SH-SY5Y (cell line): ENCODE results near the gene HOXB7.

Source experiments
- GATA2 ChIP-seq: IDR thresholded peaks from 2 replicates; pipeline ENCODE4 v1.6.1; 2011; ENCODE audit warnings: mild to moderate bottlenecking, low read depth, low read length
- GATA3 ChIP-seq: IDR thresholded peaks from 2 replicates; pipeline ENCODE4 v1.6.1; 2011; ENCODE audit warnings: low read depth, mild to moderate bottlenecking, low read length, moderate library complexity

HOXB7 gene

DNA sequence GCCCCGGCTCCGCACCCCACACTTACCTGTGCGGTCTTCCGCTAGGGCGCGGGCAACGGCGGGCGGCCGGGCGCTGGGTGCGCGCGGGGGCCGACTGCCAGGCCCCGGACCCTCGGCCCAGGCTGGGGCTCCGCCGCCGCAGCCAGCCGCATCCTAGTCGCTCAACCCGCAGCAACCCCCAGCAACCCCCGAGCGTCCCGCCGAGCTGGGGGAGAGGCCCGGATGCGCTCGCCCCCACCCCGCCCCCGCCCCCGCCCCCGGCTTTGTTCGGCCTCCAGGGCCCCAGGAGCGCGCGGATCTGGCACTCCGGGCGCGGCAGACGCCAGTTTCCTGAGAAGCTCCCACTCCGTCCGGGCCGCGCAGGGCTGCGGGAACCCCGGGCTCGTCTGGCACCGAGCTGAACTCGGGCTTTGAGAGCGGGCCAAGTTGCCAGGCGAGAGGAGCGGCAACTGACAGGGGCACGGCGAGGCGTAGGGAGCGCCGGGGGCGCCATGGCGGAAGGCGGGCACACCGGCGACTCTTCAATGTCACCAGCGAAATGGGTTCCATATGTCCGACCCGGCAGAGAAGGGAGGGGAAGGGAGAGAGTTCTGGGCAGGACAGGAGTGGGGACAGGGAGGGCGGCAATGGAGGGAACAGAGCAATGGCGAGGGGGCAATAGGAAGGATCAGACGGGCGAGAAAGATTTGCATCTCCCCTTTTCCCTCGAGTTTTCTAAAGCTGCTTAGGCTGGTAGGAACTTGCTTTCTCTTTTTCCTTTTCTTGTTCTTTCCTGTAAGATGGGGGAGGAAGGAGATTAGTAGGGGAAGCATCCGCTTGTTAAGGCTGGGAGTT lies 46.4 kb downstream of the HOXB7 start:
- TF ChIP-seq GATA3 (no peak), GATA2 (no peak)

DNA sequence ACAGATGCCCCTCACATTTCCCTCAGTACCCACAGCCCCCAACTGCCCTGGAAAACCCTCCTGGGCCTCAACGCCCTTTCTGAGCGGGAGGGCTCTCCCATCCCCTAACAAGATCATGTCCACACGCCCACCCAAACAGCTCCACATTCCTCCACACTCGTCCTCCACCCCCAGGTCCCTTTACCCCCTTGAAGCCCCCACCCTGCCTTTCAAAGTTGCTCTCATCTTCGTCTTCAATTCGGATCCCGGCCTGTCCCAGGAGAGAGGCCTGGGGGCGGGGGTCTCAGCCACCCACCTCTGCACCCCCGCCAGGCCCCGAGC lies 47.0 kb downstream of the HOXB7 start:
- no peak for TF ChIP-seq GATA3
- TF ChIP-seq GATA2, result no peak

DNA sequence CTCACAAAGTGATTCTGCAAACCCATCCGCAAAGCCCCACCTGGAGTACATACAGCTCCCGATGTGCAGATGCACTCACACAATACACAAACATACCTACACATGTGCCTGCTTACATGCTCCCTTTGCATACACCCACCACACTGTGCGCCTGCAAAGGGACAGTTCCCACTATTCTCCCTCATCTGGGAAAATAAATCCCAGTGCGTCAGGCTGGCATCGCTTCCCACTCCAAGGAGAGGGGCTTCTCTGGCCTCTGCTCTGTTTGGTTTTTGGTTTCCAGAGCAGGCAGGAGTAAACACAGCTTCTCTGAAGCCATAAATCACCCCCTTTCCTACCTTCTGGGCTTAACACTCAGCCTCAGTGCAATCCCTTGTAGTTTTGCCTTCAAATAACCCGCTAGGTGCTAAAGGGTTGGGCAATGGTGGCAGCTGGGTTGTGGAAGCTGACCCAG lies 47.4 kb downstream of the HOXB7 start:
- TF ChIP-seq GATA2 (no peak), GATA3 (no peak)

DNA sequence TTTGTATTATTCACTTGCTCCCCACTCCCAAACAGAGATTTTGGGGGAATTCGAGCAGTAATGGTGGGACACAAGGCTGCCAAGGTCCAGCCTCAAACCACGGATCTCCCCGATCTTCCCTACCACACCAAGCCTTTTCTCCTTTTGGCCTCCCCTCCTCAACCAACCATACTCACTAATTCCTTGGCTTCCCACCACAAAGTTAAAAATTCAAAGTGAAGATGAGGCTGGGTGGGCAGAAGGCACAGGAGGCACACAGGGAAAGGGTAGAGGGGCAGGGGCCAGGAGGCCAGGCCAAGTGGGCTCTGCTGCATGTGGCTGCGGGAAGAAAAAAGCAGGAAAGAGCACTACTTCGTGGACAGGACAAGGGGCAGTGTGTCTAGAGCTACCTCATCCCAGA lies 47.9 kb downstream of the HOXB7 start:
- TF ChIP-seq GATA3 (no peak), GATA2 (no peak)

DNA sequence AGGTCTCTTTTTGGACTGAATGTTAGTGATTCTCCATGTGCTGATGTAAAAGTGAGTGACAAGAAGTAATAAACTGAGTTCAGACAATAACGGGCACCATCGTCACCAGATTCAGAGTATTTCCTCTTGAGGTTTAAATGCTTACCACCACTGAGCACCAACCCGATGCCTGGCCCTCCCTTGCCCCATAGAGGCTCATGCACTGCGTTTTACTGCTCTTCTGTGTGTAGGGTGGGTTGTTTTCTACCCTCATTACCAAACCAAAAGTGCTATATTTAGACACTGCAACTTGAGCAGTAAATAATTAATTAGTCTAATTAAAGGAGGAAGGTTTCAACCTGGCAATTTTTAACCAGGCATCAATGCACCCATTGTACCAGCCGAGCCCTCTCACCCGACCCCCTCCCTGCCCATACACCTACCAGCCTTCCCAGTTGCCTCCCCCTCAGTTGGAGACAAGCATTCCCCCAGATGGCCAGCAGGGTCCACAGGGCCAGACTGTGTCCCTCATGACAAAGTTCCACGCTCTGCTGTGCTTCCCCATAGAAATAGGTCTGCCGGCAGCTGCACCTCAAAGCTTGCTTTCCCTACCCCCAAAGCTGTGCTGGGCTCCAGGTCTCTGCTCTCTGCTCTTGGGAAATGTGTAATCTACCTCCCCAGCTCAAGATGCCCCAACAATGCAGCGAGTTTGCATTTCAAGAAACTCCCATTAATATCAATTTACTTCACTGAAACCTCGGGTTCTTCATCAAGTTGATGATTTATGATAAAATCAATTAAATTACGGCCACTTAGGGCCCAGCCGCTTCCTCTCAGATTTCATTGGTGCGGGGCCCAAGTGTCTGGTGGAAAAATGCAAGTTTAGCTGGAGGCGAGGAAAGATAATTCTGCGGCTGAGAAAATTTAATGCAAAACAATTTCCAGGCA lies 48.7 kb downstream of the HOXB7 start:
- TF ChIP-seq GATA2 (no peak), GATA3 (no peak)

DNA sequence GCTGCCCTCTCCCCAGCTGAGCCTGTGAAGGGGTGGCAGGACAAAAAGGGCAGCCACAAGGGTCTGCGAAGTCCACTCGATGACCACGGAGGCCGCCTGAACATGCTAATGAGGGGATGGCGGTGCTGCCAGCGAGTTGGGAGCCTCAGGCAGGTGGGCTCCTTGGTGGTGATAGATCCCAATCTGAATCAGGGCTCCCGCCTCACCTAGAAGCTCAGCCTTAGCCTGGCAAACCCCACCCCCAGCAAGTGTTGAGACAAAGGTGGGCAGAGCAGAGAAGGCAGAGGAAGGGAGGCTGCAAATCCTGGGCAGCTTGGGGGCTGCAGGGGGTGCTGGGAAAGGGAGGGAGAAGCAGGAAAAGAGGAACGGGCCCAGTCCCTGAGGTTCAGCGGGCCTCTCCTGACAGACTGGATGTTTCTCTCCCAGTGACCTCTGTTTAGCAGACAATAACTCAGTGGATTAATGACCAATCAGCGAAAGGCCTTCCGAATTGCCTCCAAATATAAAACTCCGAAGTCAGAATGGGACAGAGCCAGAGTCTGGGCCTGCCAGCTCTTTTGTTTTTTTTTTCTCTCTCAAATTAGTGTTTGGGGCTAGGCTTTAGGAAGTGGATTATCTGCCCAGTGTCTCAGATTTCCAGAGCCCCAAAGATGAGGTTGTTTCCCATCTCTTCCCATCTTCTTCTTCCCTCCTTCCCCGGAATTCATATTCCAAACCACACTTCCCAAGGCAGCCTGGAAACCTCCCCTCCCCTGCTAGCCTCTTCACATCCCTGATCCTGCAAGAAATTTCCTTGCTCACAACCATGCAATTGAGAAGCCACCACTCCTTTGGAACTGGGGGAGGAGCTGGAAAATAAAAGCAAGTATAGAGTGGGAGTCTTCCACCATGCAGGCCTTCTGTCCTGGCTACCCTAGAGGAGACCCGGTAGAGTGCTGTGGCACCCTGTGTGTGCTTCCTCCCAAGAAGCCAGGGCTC lies 50.7 kb downstream of the HOXB7 start:
- TF ChIP-seq GATA3 (no peak), GATA2 (no peak)

DNA sequence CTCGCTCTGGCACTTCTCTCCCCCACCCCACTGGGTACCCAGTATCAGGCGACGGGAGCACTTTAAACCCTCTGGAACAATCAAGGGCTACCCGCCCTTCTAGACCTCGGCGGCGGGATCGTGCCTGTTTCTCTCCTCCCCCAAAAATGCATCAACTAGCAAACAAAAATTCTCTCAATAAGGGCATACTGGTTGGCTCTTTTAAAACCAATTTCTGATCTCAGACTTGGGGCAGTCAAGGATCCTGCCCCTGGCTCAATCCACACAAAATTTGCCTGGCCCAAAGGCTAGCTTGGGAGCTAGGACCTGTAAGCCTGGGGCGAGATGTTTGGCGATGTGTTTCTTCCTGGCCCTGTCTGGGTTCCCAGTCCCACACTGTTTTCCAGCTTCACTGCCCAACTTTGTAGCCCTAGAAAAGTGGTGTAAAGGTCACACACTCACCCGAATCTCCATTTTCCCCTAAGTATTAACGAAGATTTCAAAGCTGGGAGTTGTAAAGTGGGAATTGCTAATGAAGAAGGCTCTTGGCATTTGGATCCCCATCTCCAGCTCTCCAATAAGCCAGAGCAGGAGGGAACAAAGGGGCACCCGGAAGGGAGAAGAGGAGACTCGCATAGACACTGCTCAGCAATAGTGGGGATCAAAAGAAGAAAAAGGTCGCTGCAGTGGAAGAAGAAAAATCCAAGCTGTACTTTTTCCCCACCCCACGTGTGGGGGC lies 51.5 kb downstream of the HOXB7 start:
- TF ChIP-seq GATA3, result no peak
- TF ChIP-seq GATA2, result no peak

DNA sequence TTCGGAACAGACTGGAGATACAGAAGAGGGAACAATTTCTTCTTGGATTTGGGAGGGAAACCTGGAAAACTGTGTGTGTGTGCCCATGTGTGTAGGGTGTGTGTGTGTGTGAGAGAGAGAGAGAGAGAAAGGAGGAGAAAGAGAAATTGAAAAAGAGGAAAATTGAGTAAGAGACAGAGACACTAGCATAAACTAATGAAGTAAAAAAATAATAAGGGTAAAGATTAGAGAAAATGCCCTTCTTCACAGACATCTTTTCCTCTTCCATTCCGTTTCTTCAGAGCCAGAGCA lies 52.0 kb downstream of the HOXB7 start:
- TF ChIP-seq GATA2, result no peak
- TF ChIP-seq GATA3, result no peak

DNA sequence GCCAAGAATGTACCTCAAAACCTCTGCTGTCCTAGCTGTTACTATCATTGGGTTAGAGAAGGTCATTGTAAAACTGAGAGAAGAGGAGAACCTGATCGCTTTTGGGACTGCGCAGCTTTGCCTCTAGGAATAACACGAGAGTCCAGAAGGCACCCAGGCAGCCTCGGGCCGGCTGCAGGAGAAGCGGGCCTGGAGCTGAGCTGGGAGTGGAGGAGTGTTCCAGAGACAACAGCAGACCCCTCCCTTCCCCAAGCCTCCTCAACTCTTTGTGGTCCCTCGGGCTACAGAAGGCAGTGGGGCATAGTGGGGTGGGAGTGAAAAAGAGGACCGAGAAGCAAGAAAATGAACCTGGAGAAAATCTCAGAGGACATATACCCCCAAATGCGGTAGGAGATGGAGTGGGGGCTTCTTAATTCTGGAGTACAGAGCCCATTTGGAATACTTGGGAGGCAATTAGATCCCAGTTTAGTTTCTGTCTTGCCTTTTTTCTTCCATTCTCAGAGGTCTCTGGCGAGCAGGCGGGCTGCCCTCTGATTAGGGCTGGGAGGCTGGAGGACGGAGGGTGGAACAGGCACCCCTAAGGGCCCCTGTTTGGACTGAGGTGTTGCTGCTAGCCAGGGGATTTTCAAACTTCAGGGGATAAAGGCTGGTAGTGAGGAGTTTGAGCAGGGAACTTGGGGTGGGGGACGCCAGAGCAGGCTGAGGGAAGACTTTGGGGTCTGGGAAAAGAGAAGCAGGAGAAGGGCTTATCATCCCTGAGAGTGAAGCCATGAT lies 52.6 kb downstream of the HOXB7 start:
- no peak for TF ChIP-seq GATA2
- TF ChIP-seq GATA3, result no peak
